GM11168 (cell line): ENCODE results near the gene TXNIP.

Source experiments
- in situ Hi-C: fragments of 300-500 bp; cut with MboI; formaldehyde crosslinking; loops from one replicate; pipeline ENCODE4 v1.12.0; 2022; ENCODE audit warnings: low sequenced_read_pairs; ENCODE audit not compliant: unreplicated experiment

TXNIP gene, protein sequence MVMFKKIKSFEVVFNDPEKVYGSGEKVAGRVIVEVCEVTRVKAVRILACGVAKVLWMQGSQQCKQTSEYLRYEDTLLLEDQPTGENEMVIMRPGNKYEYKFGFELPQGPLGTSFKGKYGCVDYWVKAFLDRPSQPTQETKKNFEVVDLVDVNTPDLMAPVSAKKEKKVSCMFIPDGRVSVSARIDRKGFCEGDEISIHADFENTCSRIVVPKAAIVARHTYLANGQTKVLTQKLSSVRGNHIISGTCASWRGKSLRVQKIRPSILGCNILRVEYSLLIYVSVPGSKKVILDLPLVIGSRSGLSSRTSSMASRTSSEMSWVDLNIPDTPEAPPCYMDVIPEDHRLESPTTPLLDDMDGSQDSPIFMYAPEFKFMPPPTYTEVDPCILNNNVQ

DNA sequence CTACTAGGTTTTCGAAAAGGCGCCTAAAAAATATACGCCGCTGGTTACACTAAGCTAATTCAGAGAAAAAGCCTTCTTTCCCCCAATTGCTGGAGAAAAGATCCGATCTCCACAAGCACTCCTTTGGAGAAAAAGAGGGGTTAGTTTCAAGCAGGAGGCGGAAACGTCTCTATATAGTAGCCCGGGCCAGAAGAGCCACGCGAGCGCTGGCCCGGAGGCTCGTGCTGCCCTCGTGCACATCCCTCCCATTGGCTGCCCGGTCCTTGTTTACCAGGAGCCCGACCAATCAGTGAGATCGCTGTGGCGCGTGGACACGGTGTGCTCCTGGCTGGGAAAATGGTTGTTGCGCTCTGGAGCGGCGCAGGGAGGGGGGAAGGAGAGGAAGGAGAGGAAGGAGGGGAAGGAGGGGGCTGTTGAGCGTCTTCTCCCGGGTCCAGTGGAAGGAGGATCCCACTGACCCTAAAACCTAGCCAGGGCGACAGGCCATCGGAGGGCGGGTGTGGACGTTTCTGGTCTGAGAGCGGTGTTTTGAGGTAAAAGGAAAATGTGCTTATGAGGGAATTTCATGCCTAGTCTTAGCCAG, at the start of gene TXNIP:
TSS of gene TXNIP (minus strand) at position 147 of the 583 bp plus-strand sequence. CDS start 313 bp downstream, outside the sequence.
- in situ Hi-C loops = no loop called here

DNA sequence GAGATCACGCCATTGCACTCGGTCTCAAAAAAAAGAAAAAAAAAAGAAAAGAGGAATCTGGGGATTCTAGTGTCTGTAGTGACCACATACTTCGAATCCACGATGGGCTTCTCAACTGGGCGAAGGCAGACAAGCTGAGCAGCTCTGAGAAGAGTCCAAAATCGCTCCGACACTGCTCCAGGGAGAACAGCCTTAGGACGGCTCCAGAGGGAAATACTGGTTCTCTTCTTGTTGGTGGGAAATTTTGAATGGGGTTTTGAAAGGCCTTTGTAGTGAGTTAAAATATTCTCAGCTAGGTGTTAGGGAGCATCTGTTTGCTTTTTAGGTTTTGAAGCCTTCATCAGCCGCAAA, 43.4 kb upstream of the TXNIP start:
- in situ Hi-C loops = loop anchor here (25.0 kb wide), 1 partner anchor 272 kb away; no protein-coding TSS in a partner anchor

GRCh38 chr1:146036965-146037646, 40.7 kb upstream of the TXNIP start:
- in situ Hi-C loops = loop anchor here (25.0 kb wide), 1 partner anchor 275 kb away; no protein-coding TSS in a partner anchor

- in situ Hi-C loops = loop anchor here (25.0 kb wide), 1 partner anchor 276 kb away; no protein-coding TSS in a partner anchor
These were observed 40.0 kb upstream of the TXNIP start for GRCh38 chr1:146036241-146036964.

DNA sequence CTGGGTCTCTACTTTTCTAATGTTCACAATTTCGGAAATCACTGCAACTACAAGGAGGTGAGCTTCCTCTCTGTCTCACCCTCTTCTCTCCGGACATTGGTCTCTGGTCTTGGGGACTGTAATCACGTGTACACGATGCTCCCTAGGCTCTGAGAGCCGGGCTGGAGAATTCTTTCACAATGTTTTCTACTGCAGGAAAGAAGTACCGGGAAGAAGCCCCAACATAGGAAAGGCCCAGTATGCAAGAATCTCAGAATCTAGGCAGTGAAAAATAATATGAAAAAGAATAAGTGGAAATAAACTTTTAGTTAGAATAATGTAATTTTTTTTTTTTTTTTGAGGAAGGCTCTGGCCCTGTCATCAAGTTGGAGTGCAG, 38.7 kb upstream of the TXNIP start:
- in situ Hi-C loops = loop anchor here (25.0 kb wide), 1 partner anchor 277 kb away; no protein-coding TSS in a partner anchor

- in situ Hi-C loops = loop anchor here (25.0 kb wide), 1 partner anchor 280 kb away; no protein-coding TSS in a partner anchor
These were observed 36.3 kb upstream of the TXNIP start for GRCh38 chr1:146032631-146033219.

DNA sequence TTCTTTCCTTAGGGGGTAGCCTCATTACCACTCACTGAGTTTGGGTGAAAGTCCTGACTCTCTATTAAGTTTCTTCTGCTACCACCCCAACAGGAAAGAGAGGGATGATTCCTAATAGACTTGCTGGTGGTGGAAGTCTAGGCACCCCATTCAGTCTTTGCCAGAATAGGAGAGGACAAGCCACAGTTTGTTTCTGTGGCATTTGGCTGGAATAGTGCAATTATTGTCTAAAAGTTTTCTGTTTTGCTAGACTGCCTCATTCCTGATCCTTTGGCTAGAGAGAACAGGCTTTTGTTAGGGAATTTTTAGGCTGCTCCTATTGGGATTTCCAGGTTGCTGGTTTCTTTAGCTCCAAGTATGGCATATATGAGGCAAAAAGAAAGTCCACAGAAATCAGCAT, 35.1 kb upstream of the TXNIP start:
- in situ Hi-C loops = loop anchor here (25.0 kb wide), 1 partner anchor 281 kb away; no protein-coding TSS in a partner anchor

GRCh38 chr1:146029117-146029516, 32.7 kb upstream of the TXNIP start:
- in situ Hi-C loops = loop anchor here (25.0 kb wide), 1 partner anchor 283 kb away; no protein-coding TSS in a partner anchor

DNA sequence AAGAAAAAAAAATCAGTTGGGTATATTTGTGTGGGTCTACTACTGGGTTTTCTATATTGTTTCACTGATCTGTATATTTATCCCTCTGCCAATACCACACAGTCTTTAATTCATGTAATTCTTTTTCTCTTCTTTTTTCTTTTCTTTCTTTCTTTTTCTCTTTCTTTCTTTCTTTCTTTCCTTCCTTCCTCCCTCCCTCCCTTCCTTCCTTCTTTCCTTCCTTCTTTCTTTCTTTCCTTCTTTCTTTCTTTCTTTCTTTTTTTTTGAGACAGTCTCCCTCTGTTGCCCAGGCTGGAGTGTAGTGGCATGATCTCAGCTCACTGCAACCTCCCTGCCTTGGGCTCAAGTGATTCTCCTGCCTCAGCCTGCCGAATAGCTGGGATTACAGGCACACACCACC, 30.3 kb upstream of the TXNIP start:
- in situ Hi-C loops = loop anchor here (25.0 kb wide), 1 partner anchor 286 kb away; no protein-coding TSS in a partner anchor

- in situ Hi-C loops = loop anchor here (25.0 kb wide), 1 partner anchor 286 kb away; no protein-coding TSS in a partner anchor
These were observed 29.6 kb upstream of the TXNIP start for GRCh38 chr1:146025787-146026495.

DNA sequence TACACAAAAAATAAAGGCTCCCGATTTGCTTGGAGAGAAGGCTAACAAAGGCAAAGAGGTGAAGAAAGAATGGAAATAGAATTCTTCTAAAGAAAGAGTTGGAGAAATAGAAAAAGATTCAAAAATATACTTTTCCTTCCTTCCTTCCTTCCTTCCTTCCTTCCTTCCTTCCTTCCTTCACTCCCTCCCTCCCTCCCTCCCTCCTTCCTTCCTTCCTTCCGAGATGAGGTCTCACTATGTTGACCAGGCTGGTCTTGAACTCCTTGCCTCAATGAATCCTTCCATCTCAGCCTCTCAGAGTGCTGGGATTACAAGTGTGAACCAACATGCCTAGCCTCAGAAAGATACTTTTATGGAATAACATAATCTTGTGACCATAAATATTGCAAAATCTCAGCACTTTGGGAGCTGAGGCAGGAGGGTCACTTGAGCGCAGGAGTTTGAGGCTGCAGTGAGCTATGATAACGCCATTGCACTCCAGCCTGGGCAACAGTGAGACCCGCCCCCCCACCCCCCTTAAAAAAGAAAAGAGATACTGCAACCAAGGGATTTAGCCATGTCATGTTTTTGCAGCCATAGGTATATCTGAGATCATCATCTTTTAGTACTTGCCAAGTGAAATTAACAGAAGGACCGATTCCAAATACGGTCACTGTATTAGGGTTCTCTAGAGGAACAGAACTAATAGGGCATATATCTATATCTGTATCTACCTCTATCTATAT, 26.2 kb upstream of the TXNIP start:
- in situ Hi-C loops = no loop called here

DNA sequence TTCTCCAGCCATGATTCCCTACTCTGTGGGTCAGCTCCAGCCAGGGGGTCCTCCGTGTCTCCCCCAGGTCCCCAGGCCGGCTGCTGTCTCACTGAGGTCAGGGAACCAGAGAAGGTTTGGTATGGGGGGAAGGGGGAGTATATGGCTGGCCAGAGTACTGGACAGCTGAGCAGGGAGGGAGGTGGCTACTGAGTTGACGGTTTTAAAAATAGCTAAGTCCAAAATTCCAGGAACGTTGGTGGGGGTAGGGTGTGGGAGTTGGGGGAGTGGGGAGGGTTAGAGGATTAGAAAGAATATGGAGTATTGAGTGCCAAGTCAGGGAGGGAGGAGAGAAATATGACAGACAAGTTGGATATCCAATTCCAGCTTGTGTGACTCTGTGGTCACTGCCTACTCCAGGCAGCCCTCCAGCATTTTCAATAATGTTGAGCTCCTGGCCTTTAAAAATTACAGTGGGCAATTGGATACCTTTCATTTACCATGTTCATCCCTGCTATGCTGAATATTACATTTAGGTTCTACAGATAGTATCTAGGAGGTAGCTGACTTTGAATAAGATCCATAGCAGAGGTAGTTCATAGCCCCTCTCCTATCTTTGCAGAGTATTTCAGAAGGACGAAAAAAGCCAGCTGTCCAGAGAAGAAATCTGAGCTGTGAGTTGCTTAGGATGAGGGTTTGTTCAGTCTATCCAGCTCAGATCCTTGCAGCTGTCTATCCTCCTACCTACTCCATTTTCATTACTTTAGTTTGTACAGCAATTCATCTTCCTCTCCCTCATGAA, 25.4 kb upstream of the TXNIP start, which contains the start of gene HJV:
TSS of gene HJV (minus strand) at position 114 of the 781 bp plus-strand sequence. CDS start 1,504 bp downstream, outside the sequence.
- in situ Hi-C loops = no loop called here

- in situ Hi-C loops = no loop called here
These were observed 24.7 kb upstream of the TXNIP start for GRCh38 chr1:146021050-146021445.

- in situ Hi-C loops = no loop called here
These were observed 24.0 kb upstream of the TXNIP start for GRCh38 chr1:146020058-146021049.

- in situ Hi-C loops = loop anchor here (10.0 kb wide), 1 partner anchor 165 kb away; the partner anchor contains the start of gene PIAS3
These were observed 23.1 kb upstream of the TXNIP start for GRCh38 chr1:146019231-146020057.
